HepG2 (cell line): ENCODE results near the gene EZH2. TPM values are rescaled to one million over a fixed set of nuclear protein-coding genes. Genes with fewer than 3 reads are reported as not detected.

Source experiments
- ATAC-seq: fragments of 200-7000 bp; cut with Tn5 transposase; 3 replicates; pipeline ENCODE4 v1.9.1; 2020; ENCODE audit warnings: mild to moderate bottlenecking, moderate library complexity
- BruUV-seq: library from RNA; stranded (reverse); fragments of 400-500 nt; replicated peaks from 2 replicates; lab custom pipeline; 2021; lab: Mats Ljungman, UMichigan
- CTCF ChIA-PET: fragments of 300-600 bp; formaldehyde crosslinking; extraction: SDS; loops from one replicate; lab custom pipeline; 2021; ENCODE audit warnings: low total read pairs, inconsistent platforms, low intra/inter-chr PET ratio; lab: Yijun Ruan, JAX
- POLR2A ChIA-PET: fragments of 350-600 bp; sonication (Branson Sonifier 250); formaldehyde crosslinking; loops from one replicate; lab custom pipeline; 2020; ENCODE audit warnings: antibody characterized with exemption, inconsistent platforms; lab: Yijun Ruan, JAX
- DNase-seq: peaks from one replicate; pipeline ENCODE4 v3.0.0-alpha.2; 2015; ENCODE audit warnings: low spot score
- FAIRE-seq: peaks from 3 replicates; lab custom pipeline; 2011; peaks lifted over from hg19 to GRCh38; lab: Jason Lieb, UNC
- H2AFZ ChIP-seq: one replicate; pipeline ENCODE4 v1.6.1; 2011; ENCODE audit warnings: low read length, inconsistent platforms
- H3K27ac ChIP-seq: fragments of 300-600 bp; 3 replicates; pipeline ENCODE4 v1.8.0; 2011; ENCODE audit warnings: mixed run types, mild to moderate bottlenecking, mixed read lengths, low read length, inconsistent platforms; ENCODE audit not compliant: insufficient read depth; ENCODE audit errors: extremely low read length
- H3K27me3 ChIP-seq, 2 experiments: fragments of 200-600 bp in 1 of 2; 2 replicates in 1 of 2; 3 replicates in 1 of 2; pipeline versions ENCODE4 v1.6.0 to v1.8.0; 2011; ENCODE audit warnings: low read length in 2 of 2, mild to moderate bottlenecking in 2 of 2, moderate library complexity in 2 of 2, inconsistent platforms in 1 of 2; ENCODE audit not compliant: insufficient read depth in 2 of 2, control insufficient read depth in 1 of 2
- H3K36me3 ChIP-seq, 2 experiments: fragments of 200-600 bp in 1 of 2; replicated peaks in 1 of 2; 2 replicates in 1 of 2; 3 replicates in 1 of 2; pipeline versions ENCODE4 v1.5.1 to v1.8.0; 2011; ENCODE audit warnings: low read length in 2 of 2, inconsistent platforms in 1 of 2; ENCODE audit not compliant: insufficient read depth in 2 of 2, control insufficient read depth in 1 of 2
- H3K4me1 ChIP-seq: 2 replicates; pipeline ENCODE4 v1.5.1; 2012; ENCODE audit warnings: low read length, inconsistent platforms; ENCODE audit not compliant: insufficient read depth
- H3K4me2 ChIP-seq: 2 replicates; pipeline ENCODE4 v1.6.0; 2011; ENCODE audit warnings: low read depth, low read length, inconsistent platforms
- H3K4me3 ChIP-seq, 3 experiments: fragments of 200-600 bp in 1 of 3; sonication (generic), shearing (Covaris generic) in 1 of 3; replicated peaks in 1 of 3; 2 replicates each; pipeline ENCODE4 v1.5.1; 2011 to 2016; ENCODE audit warnings: low read length in 3 of 3, inconsistent platforms in 2 of 3, low read depth in 2 of 3, mild to moderate bottlenecking in 2 of 3, control low read depth in 1 of 3, mixed read lengths in 1 of 3; ENCODE audit not compliant: insufficient read depth in 1 of 3
- H3K79me2 ChIP-seq: one replicate; pipeline ENCODE4 v1.6.1; 2011; ENCODE audit warnings: low read length, inconsistent platforms; ENCODE audit not compliant: insufficient read depth
- H3K9ac ChIP-seq: 2 replicates; pipeline ENCODE4 v1.6.0; 2011; ENCODE audit warnings: mild to moderate bottlenecking, low read depth, low read length, inconsistent platforms; ENCODE audit not compliant: insufficient read depth
- H3K9me3 ChIP-seq: 2 replicates; pipeline ENCODE4 v1.5.1; 2012; ENCODE audit warnings: mild to moderate bottlenecking, low read length
- H4K20me1 ChIP-seq: 2 replicates; pipeline ENCODE4 v1.6.0; 2011; ENCODE audit warnings: inconsistent platforms, mild to moderate bottlenecking, low read length, moderate library complexity; ENCODE audit not compliant: insufficient read depth
- JUN ChIP-seq: sonication (generic); formaldehyde crosslinking; IDR thresholded peaks from 2 replicates; pipeline ENCODE4 v1.4.0; 2020; ENCODE audit warnings: mild to moderate bottlenecking, missing genetic modification reagents
- PAX8 ChIP-seq: sonication (generic); formaldehyde crosslinking; IDR thresholded peaks from 2 replicates; pipeline ENCODE4 v1.8.0; 2022; ENCODE audit warnings: mild to moderate bottlenecking, missing genetic modification reagents, borderline replicate concordance
- ZFP37 ChIP-seq: sonication (generic); formaldehyde crosslinking; IDR thresholded peaks from 2 replicates; pipeline ENCODE4 v1.4.0; 2020; ENCODE audit warnings: missing genetic modification reagents, borderline replicate concordance
- ZNF12 ChIP-seq: sonication (generic); formaldehyde crosslinking; IDR thresholded peaks from 2 replicates; pipeline ENCODE4 v1.5.0; 2020; ENCODE audit warnings: missing genetic modification reagents
- ZNF512B ChIP-seq: sonication (generic); formaldehyde crosslinking; IDR thresholded peaks from 2 replicates; pipeline ENCODE4 v1.5.1; 2020; ENCODE audit warnings: missing genetic modification reagents, mild to moderate bottlenecking, borderline replicate concordance
- ZUFSP ChIP-seq: sonication (generic); formaldehyde crosslinking; IDR thresholded peaks from 2 replicates; pipeline ENCODE4 v1.9.0; 2021; ENCODE audit warnings: missing genetic modification reagents, mild to moderate bottlenecking, borderline replicate concordance
- WGBS: methylation state at CpG from one replicate; pipeline ENCODE4 v1.1.6; 2017; ENCODE audit warnings: low lambda C conversion rate; 5-methylcytosine and 5-hydroxymethylcytosine counted together
- in situ Hi-C: cut with HindIII; loops from 2 replicates; pipeline ENCODE4 v1.10.0; 2017; ENCODE audit warnings: low pct_unique_long_range_greater_than_20kb; ENCODE audit not compliant: extremely low pct_ligation_motif_present
- intact Hi-C: fragments of 100-400 bp; cut with micrococcal nuclease; formaldehyde crosslinking; loops from one replicate; pipeline ENCODE4 v1.10.0; 2022; ENCODE audit not compliant: unreplicated experiment
- polyA plus RNA-seq, 8 experiments: library from polyadenylated mRNA; depleted of rRNA in 3 of 8; stranded (reverse) in 7 of 8; unstranded in 1 of 8; fragments of >200 nt; fragmentation: Illumina TruSeq in 4 of 8; extraction: Trizol in 4 of 8; gene quantifications; 2 replicates each; pipeline versions ENCODE4 v1.2.1 to v1.2.3, GENCODE V29; 2011 to 2016; ENCODE audit warnings: low read depth in 4 of 8, missing spikeins in 1 of 8, mixed read lengths in 1 of 8; ENCODE audit not compliant: insufficient read depth in 1 of 8
- total RNA-seq, 5 experiments: library from RNA; depleted of rRNA; stranded (reverse); fragments of >200 nt; fragmentation: Illumina TruSeq; extraction: Trizol; gene quantifications; 2 replicates each; pipeline ENCODE4 v1.2.3, GENCODE V29; 2016; ENCODE audit warnings: low read depth in 1 of 5

EZH2 gene
- total and polyA plus RNA-seq, 2 of the 13 experiments (the other 11 are each of a cell fraction or from before 2014, with no cell fraction given) = 26.0 to 34.3 TPM

- no peak for DNase-seq
- Histone ChIP-seq H3K36me3 (peaks cover 8 to 74% of the 10 kb centered on the region in 2 experiments), H3K9ac (no peak overlapping the region), H3K4me1 (no peaks in the 10 kb centered on the region), H3K79me2 (no peaks in the 10 kb centered on the region), H3K27ac (no peak overlapping the region), H4K20me1 (no peaks in the 10 kb centered on the region), H2AFZ (no peak overlapping the region), H3K4me2 (no peak overlapping the region), H3K27me3 (no peaks in the 10 kb centered on the region), H3K9me3 (no peaks in the 10 kb centered on the region), H3K4me3 (no peak overlapping the region)
- POLR2A ChIA-PET = no interaction called here
- no peak for ATAC-seq
- FAIRE-seq = no peak
- BruUV-seq = no TSS peak
- CTCF ChIA-PET = no interaction called here
- TF ChIP-seq ZFP37 (CRISPR knock-in tag) (no peak), PAX8 (CRISPR knock-in tag) (no peak), ZNF512B (CRISPR knock-in tag) (no peak), ZUFSP (no peak), JUN (CRISPR knock-in tag) (no peak), ZNF12 (CRISPR knock-in tag) (no peak)
- 100% methylated on average over 1 of the region's 1 CpG for WGBS
- in situ Hi-C loops (no loop called here), intact Hi-C loops (no loop called here)
These were observed 109.6 kb downstream of the EZH2 start for GRCh38 chr7:148774471-148774870.
